Upper lobe of right lung (tissue), 1 donor: Measurements from ENCODE around the gene TMEM144. TPM values are rescaled to one million over a fixed set of nuclear protein-coding genes. Genes with fewer than 3 reads are reported as not detected.

Experiments
- ATAC-seq: fragments of 200-7000 bp; cut with Tn5 transposase; one replicate; pipeline ENCODE4 v1.9.1; 2020; ENCODE audit warnings: mild to moderate bottlenecking, moderate library complexity
- DNase-seq: peaks from one replicate; pipeline ENCODE4 v3.0.0-alpha.2; 2020
- H3K27ac ChIP-seq: fragments of 200-600 bp; one replicate; pipeline ENCODE4 v1.8.0; 2022
- H3K27me3 ChIP-seq: fragments of 200-600 bp; one replicate; pipeline ENCODE4 v1.8.0; 2022; ENCODE audit warnings: mild to moderate bottlenecking
- H3K36me3 ChIP-seq: fragments of 200-600 bp; one replicate; pipeline ENCODE4 v1.8.0; 2022
- H3K4me1 ChIP-seq: fragments of 200-600 bp; one replicate; pipeline ENCODE4 v1.8.0; 2022
- H3K4me3 ChIP-seq: fragments of 200-600 bp; one replicate; pipeline ENCODE4 v1.8.0; 2022; ENCODE audit warnings: mild to moderate bottlenecking
- H3K9me3 ChIP-seq: fragments of 200-600 bp; one replicate; pipeline ENCODE4 v1.8.0; 2022
- CTCF ChIP-seq: fragments of 200-600 bp; IDR thresholded peaks from one replicate; pipeline ENCODE4 v1.8.0; 2022; ENCODE audit warnings: antibody characterized with exemption
- intact Hi-C: fragments of 100-400 bp; cut with DNase I; formaldehyde crosslinking; loops from one replicate; pipeline ENCODE4 v1.11.0; 2022
- total RNA-seq: library from RNA; stranded (reverse); fragmentation: NEBNext Ultra II Directional; extraction: Animal tissue kit (Norgen Biotek cat#: 25700); gene quantifications from one replicate; pipeline ENCODE4 v1.2.1, GENCODE V29; 2021
- donor health status: DM: no; HTN: yes; CAD: no; lungs with severe emphysema.

Gene TMEM144
- total RNA-seq, 1 donor from 2014 or later = 15.5 TPM

GRCh38 chr4:158182736-158183135, 27.6 kb upstream of the TMEM144 start:
- DNase-seq (no peak), ATAC-seq (no peak)
- no peaks in the 10 kb centered on the region for H3K27me3 ChIP-seq
- no peaks in the 10 kb centered on the region for H3K4me1 ChIP-seq
- no peak overlapping the region for H3K27ac ChIP-seq
- no peaks in the 10 kb centered on the region for H3K36me3 ChIP-seq
- intact Hi-C loops = no loop called here
- H3K9me3 ChIP-seq = no peaks in the 10 kb centered on the region
- no peak overlapping the region for H3K4me3 ChIP-seq
- TF ChIP-seq CTCF = no peak

GRCh38 chr4:158186815-158187214, 23.5 kb upstream of the TMEM144 start:
- ATAC-seq (no peak), DNase-seq (no peak)
- H3K36me3 ChIP-seq = no peaks in the 10 kb centered on the region
- H3K4me1 ChIP-seq = no peaks in the 10 kb centered on the region
- no peak overlapping the region for H3K27ac ChIP-seq
- intact Hi-C loops = no loop called here
- H3K4me3 ChIP-seq = no peak overlapping the region
- TF ChIP-seq CTCF = no peak
- no peaks in the 10 kb centered on the region for H3K9me3 ChIP-seq
- no peaks in the 10 kb centered on the region for H3K27me3 ChIP-seq

- intact Hi-C loops = no loop called here
- H3K27me3 ChIP-seq = no peaks in the 10 kb centered on the region
- no peaks in the 10 kb centered on the region for H3K36me3 ChIP-seq
- H3K9me3 ChIP-seq = no peaks in the 10 kb centered on the region
- H3K27ac ChIP-seq = no peak overlapping the region
- no peak overlapping the region for H3K4me3 ChIP-seq
- no peak for TF ChIP-seq CTCF
- DNase-seq = no peak
- H3K4me1 ChIP-seq = no peaks in the 10 kb centered on the region
- ATAC-seq = peak; percentile 33
Observed at GRCh38 chr4:158189422-158189821, 20.9 kb upstream of the TMEM144 start.

- H3K9me3 ChIP-seq = no peaks in the 10 kb centered on the region
- ATAC-seq (no peak), DNase-seq (no peak)
- no peak overlapping the region for H3K27ac ChIP-seq
- no peak for TF ChIP-seq CTCF
- no peaks in the 10 kb centered on the region for H3K36me3 ChIP-seq
- no peak overlapping the region for H3K4me3 ChIP-seq
- intact Hi-C loops = no loop called here
- no peaks in the 10 kb centered on the region for H3K27me3 ChIP-seq
- H3K4me1 ChIP-seq = no peaks in the 10 kb centered on the region
Observed at GRCh38 chr4:158190718-158191117, 19.6 kb upstream of the TMEM144 start.

- Histone ChIP-seq H3K9me3 (no peaks in the 10 kb centered on the region), H3K27ac (no peak overlapping the region), H3K4me3 (no peak overlapping the region), H3K36me3 (no peaks in the 10 kb centered on the region), H3K4me1 (no peaks in the 10 kb centered on the region), H3K27me3 (no peaks in the 10 kb centered on the region)
- ATAC-seq (no peak), DNase-seq (no peak)
- intact Hi-C loops = no loop called here
- no peak for TF ChIP-seq CTCF
Observed at GRCh38 chr4:158192439-158193158, 17.7 kb upstream of the TMEM144 start.
